Stimulated activated CD8-positive, alpha-beta memory T cell treated with anti-CD3 and anti-CD28 coated beads, Interleukin-7, amount 100 ng/mL, for 48 hours (primary cell): ENCODE results near the gene HAUS7.

Source experiments
- DNase-seq, 2 donors: peaks; one replicate each; pipeline ENCODE4 v3.0.0-alpha.2; 2020; ENCODE audit warnings: low read depth in 1 of 2; ENCODE audit errors: extremely low read depth in 1 of 2

HAUS7 gene

GRCh38 chrX:153499876-153500275 lies 29.5 kb upstream of the HAUS7 start:
- DNase-seq = no peak

- no peak for DNase-seq
Observed at GRCh38 chrX:153499341-153499740, 29.0 kb upstream of the HAUS7 start.

- no peak for DNase-seq
Observed at GRCh38 chrX:153498453-153498852, 28.1 kb upstream of the HAUS7 start.

GRCh38 chrX:153496590-153496959 lies 26.2 kb upstream of the HAUS7 start:
- DNase-seq = no peak

- DNase-seq = no peak
Observed at GRCh38 chrX:153495903-153496589, 25.7 kb upstream of the HAUS7 start.

- no peak for DNase-seq
Observed at GRCh38 chrX:153495362-153495751, 25.0 kb upstream of the HAUS7 start.

- DNase-seq = no peak
Observed at GRCh38 chrX:153494541-153495361, 24.4 kb upstream of the HAUS7 start, which contains the start of gene BGN. Gene BGN (plus strand): TSS chrX:153494980. CDS start chrX:153504632, 9,652 bp downstream.

GRCh38 chrX:153494061-153494460 lies 23.7 kb upstream of the HAUS7 start:
- no peak for DNase-seq

GRCh38 chrX:153493085-153493484 lies 22.7 kb upstream of the HAUS7 start:
- no peak for DNase-seq

- no peak for DNase-seq
Observed at GRCh38 chrX:153492543-153492942, 22.2 kb upstream of the HAUS7 start.

- no peak for DNase-seq
Observed at GRCh38 chrX:153491918-153492317, 21.5 kb upstream of the HAUS7 start.

GRCh38 chrX:153491351-153491914 lies 21.1 kb upstream of the HAUS7 start:
- DNase-seq = no peak

- no peak for DNase-seq
Observed at GRCh38 chrX:153490217-153490930, 20.0 kb upstream of the HAUS7 start.

- no peak for DNase-seq
Observed at GRCh38 chrX:153488231-153488914, 18.0 kb upstream of the HAUS7 start.

GRCh38 chrX:153487590-153488071 lies 17.3 kb upstream of the HAUS7 start:
- no peak for DNase-seq

GRCh38 chrX:153486171-153486570 lies 15.8 kb upstream of the HAUS7 start:
- DNase-seq = no peak

GRCh38 chrX:153485396-153486080 lies 15.2 kb upstream of the HAUS7 start:
- DNase-seq = no peak

GRCh38 chrX:153482376-153483015 lies 12.1 kb upstream of the HAUS7 start:
- DNase-seq = no peak

- DNase-seq = no peak
Observed at GRCh38 chrX:153481043-153481442, 10.7 kb upstream of the HAUS7 start.

- no peak for DNase-seq
Observed at GRCh38 chrX:153478746-153479145, 8.4 kb upstream of the HAUS7 start.
